ENCODE results near the gene PNPT1. TPM values are rescaled to one million over a fixed set of nuclear protein-coding genes. Genes with fewer than 3 reads are reported as not detected.

PNPT1 gene
- total and polyA plus RNA-seq, 2 of the 13 experiments (the other 11 are each of a cell fraction or from before 2014, with no cell fraction given): 23.4 to 61.0 TPM

GRCh38 chr2:55592130-55592529 lies 101.5 kb downstream of the PNPT1 start:
- in situ Hi-C loops (cut with HindIII; ENCODE audit: extremely low pct_ligation_motif_present, low pct_unique_long_range_greater_than_20kb): no loop called here
- BruUV-seq (replicated peaks): no TSS peak
- no peaks in the 10 kb centered on the region for H3K4me1 ChIP-seq (ENCODE audit: insufficient read depth, low read length)
- ATAC-seq: no peak
- H3K9ac ChIP-seq (ENCODE audit: insufficient read depth, low read depth, low read length): no peak overlapping the region
- DNase-seq (ENCODE audit: low spot score): no peak
- no peak overlapping the region for H3K4me2 ChIP-seq (ENCODE audit: low read depth, low read length)
- no peaks in the 10 kb centered on the region; the same call in 1 of the 2 replicates for H4K20me1 ChIP-seq (ENCODE audit: insufficient read depth, low read length)
- H3K36me3 ChIP-seq (replicated peaks in 1 of 2; ENCODE audit: control insufficient read depth in 1 of 2, insufficient read depth in 2 of 2, low read length in 2 of 2): peaks cover 2 to 37% of the 10 kb centered on the region in 2 experiments; a peak in 4 of 5 replicates
- intact Hi-C loops (cut with micrococcal nuclease; ENCODE audit: unreplicated experiment): no loop called here
- POLR2A ChIA-PET: no interaction called here
- no peaks in the 10 kb centered on the region for H3K27me3 ChIP-seq (ENCODE audit: control insufficient read depth in 1 of 2, insufficient read depth in 2 of 2, low read length in 2 of 2)
- H3K9me3 ChIP-seq (ENCODE audit: low read length): no peaks in the 10 kb centered on the region
- TF ChIP-seq ZNF616 (CRISPR knock-in tag; IDR thresholded peaks at IDR 0.05; ENCODE audit: low read depth): no peak
- no peak for TF ChIP-seq ZFP36L1 (CRISPR knock-in tag; IDR thresholded peaks at IDR 0.05)
- TF ChIP-seq POLR2A (IDR thresholded peaks at IDR 0.05; ENCODE audit: insufficient read depth in 1 of 2, low read depth in 2 of 2, low read length in 2 of 2): no peak
- TF ChIP-seq MIER3 (CRISPR knock-in tag; IDR thresholded peaks at IDR 0.05; ENCODE audit: borderline replicate concordance): no peak
- no peak for TF ChIP-seq BRF2 (CRISPR knock-in tag; IDR thresholded peaks at IDR 0.05)
- no peak for TF ChIP-seq MED8 (CRISPR knock-in tag; IDR thresholded peaks at IDR 0.05; ENCODE audit: insufficient replicate concordance)
- TF ChIP-seq RAD21 (CRISPR knock-in tag; IDR thresholded peaks at IDR 0.05): no peak
- no peak for TF ChIP-seq BHLHE40 (IDR thresholded peaks at IDR 0.05; ENCODE audit: low read length)
- no peak for TF ChIP-seq NRL (CRISPR knock-in tag; IDR thresholded peaks at IDR 0.05; ENCODE audit: borderline replicate concordance)
- 90% methylated on average over 1 of the region's 1 CpG for WGBS (ENCODE audit: low lambda C conversion rate)
- H2AFZ ChIP-seq (ENCODE audit: low read length): no peak overlapping the region
- no peak overlapping the region for H3K27ac ChIP-seq (ENCODE audit: extremely low read length, insufficient read depth, low read length)
- peaks cover 11% of the 10 kb centered on the region for H3K79me2 ChIP-seq (ENCODE audit: insufficient read depth, low read length)
- CTCF ChIA-PET (ENCODE audit: low intra/inter-chr PET ratio, low total read pairs): no interaction called here
- no peak for FAIRE-seq
- H3K4me3 ChIP-seq (replicated peaks in 1 of 3; ENCODE audit: insufficient read depth in 1 of 3, low read depth in 2 of 3, low read length in 3 of 3): no peak overlapping the region
